ENCODE results near the gene RAB40B.

DNA sequence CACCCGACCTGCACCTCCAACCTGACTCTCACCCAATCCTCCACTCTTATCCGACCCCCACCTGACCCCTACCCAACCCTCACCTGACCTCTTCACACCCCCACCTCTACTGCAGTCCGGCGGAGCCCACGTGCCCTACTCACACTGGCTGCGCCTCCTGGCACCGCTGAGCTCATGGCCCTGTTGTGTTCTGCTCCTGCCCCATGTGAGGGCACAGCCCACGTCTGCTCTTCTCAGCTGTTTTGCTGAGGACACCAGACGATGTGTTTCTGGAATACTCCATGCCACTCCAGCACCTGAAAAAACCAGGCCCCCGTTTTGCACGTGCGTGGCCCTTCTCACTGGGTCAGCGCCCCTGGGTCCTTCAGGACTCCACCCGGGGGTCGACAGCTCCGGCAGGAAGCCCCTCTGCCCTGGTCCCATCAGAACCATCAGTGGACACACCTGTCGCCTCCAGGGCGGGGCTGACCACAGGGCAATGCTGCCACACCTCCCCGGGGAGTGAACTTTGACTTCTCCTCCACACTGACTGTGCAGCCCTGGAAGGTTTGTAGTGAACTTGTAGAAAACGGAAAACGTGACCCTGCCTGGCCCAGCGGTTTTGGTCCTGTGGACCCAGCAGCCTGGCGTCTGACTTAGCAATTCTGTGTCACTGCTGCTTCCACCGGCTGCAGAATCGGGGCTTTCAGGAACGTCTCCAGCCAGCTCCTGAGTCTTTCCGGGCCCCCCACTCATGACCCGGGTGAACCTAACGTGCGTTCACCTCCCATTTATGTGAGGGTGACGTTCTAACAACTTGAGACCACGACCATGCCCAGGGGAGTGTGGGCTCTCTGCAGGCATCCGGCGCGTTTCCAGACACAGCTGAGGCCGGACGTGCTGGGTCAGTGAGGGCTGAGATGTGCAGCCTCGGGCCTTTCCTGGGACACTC is 5.7 kb upstream of the RAB40B start:
- TF ChIP-seq, protein P1, sequence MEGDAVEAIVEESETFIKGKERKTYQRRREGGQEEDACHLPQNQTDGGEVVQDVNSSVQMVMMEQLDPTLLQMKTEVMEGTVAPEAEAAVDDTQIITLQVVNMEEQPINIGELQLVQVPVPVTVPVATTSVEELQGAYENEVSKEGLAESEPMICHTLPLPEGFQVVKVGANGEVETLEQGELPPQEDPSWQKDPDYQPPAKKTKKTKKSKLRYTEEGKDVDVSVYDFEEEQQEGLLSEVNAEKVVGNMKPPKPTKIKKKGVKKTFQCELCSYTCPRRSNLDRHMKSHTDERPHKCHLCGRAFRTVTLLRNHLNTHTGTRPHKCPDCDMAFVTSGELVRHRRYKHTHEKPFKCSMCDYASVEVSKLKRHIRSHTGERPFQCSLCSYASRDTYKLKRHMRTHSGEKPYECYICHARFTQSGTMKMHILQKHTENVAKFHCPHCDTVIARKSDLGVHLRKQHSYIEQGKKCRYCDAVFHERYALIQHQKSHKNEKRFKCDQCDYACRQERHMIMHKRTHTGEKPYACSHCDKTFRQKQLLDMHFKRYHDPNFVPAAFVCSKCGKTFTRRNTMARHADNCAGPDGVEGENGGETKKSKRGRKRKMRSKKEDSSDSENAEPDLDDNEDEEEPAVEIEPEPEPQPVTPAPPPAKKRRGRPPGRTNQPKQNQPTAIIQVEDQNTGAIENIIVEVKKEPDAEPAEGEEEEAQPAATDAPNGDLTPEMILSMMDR (optimal IDR thresholded peaks at IDR 0.05 in 1 of 3, IDR thresholded peaks at IDR 0.05 in 1 of 3, conservative IDR thresholded peaks at IDR 0.05 in 1 of 3; ENCODE audit: extremely low read depth in 1 of 3, insufficient read depth in 2 of 3, low read length in 3 of 3): no peak
- no peak for TF ChIP-seq EZH2 (IDR thresholded peaks at IDR 0.05; ENCODE audit: low read length)
